PFSK-1 (cell line): ENCODE results near the gene TNS3.
A peak's percentile ranks its signal among the peaks of the same experiment; 100 is the strongest.

Source experiments
- FOXP2 ChIP-seq: optimal IDR thresholded peaks from 2 replicates; pipeline ENCODE3; 2011; ENCODE audit warnings: borderline replicate concordance, control low read depth, inconsistent platforms; ENCODE audit not compliant: insufficient read depth; ENCODE audit errors: extremely low read length, extremely low read depth
- POLR2AphosphoS5 ChIP-seq: IDR thresholded peaks from 2 replicates; pipeline ENCODE4 v1.6.1; 2012; ENCODE audit warnings: low read depth, mild to moderate bottlenecking, control low read depth, low read length, moderate library complexity
- SIN3A ChIP-seq: IDR thresholded peaks from 2 replicates; pipeline ENCODE4 v1.6.1; 2012; ENCODE audit warnings: mild to moderate bottlenecking, low read length, moderate library complexity, borderline replicate concordance; ENCODE audit not compliant: insufficient read depth
- TAF1 ChIP-seq: IDR thresholded peaks from 2 replicates; pipeline ENCODE4 v1.6.1; 2012; ENCODE audit warnings: low read length, control low read depth, borderline replicate concordance; ENCODE audit not compliant: insufficient read depth
- TF ChIP-seq, protein P1 (sequence below), 2 experiments: IDR thresholded peaks; 2 replicates each; pipeline versions ENCODE4 v1.6.1 to v1.8.0; 2011 to 2012; ENCODE audit warnings: low read depth in 2 of 2, low read length in 2 of 2, control low read depth in 1 of 2, inconsistent platforms in 1 of 2, mild to moderate bottlenecking in 1 of 2, moderate library complexity in 1 of 2; ENCODE audit not compliant: insufficient read depth in 1 of 2

TNS3 gene

DNA sequence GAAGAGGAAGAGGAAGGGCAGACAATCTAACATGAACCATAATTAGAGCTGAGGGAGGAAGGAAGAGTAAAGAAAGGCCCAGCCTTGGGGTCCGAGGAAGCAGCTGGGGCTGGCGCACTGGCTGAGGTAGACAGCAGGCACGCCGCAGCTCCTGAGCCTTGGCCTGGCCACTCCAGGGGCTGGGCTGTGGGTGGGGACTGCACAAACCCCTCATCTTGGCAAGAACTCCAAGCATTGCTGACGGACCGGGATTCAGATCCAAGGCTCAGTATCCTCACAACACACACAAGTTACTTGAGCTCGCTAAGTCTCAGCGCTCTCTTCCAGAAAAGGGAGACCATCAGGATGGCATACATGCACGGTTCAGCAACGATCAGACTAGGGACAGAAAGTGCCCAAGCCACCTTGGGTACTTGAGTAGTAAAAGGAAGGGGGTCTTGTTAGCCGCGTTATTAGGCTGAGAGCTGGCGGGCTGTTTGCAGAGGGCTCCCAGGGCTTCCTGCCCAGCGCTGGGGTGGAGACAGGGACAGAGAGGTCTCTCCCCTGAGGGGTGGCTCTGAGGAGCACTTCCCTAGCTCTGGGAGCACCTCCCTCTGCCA, 4.5 kb downstream of the TNS3 start:
- TF ChIP-seq FOXP2 = no peak
- no peak for TF ChIP-seq TAF1
- no peak for TF ChIP-seq SIN3A
- no peak for TF ChIP-seq POLR2AphosphoS5
- TF ChIP-seq, protein P1, sequence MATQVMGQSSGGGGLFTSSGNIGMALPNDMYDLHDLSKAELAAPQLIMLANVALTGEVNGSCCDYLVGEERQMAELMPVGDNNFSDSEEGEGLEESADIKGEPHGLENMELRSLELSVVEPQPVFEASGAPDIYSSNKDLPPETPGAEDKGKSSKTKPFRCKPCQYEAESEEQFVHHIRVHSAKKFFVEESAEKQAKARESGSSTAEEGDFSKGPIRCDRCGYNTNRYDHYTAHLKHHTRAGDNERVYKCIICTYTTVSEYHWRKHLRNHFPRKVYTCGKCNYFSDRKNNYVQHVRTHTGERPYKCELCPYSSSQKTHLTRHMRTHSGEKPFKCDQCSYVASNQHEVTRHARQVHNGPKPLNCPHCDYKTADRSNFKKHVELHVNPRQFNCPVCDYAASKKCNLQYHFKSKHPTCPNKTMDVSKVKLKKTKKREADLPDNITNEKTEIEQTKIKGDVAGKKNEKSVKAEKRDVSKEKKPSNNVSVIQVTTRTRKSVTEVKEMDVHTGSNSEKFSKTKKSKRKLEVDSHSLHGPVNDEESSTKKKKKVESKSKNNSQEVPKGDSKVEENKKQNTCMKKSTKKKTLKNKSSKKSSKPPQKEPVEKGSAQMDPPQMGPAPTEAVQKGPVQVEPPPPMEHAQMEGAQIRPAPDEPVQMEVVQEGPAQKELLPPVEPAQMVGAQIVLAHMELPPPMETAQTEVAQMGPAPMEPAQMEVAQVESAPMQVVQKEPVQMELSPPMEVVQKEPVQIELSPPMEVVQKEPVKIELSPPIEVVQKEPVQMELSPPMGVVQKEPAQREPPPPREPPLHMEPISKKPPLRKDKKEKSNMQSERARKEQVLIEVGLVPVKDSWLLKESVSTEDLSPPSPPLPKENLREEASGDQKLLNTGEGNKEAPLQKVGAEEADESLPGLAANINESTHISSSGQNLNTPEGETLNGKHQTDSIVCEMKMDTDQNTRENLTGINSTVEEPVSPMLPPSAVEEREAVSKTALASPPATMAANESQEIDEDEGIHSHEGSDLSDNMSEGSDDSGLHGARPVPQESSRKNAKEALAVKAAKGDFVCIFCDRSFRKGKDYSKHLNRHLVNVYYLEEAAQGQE (IDR thresholded peaks at IDR 0.05; ENCODE audit: insufficient read depth in 1 of 2, low read depth in 2 of 2, low read length in 2 of 2) = no peak

- no peak for TF ChIP-seq TAF1
- no peak for TF ChIP-seq SIN3A
- TF ChIP-seq POLR2AphosphoS5 = no peak
- no peak for TF ChIP-seq FOXP2
- TF ChIP-seq, protein P1 (IDR thresholded peaks at IDR 0.05; ENCODE audit: insufficient read depth in 1 of 2, low read depth in 2 of 2, low read length in 2 of 2) = no peak
Observed at GRCh38 chr7:47576866-47577306, 5.0 kb downstream of the TNS3 start.

DNA sequence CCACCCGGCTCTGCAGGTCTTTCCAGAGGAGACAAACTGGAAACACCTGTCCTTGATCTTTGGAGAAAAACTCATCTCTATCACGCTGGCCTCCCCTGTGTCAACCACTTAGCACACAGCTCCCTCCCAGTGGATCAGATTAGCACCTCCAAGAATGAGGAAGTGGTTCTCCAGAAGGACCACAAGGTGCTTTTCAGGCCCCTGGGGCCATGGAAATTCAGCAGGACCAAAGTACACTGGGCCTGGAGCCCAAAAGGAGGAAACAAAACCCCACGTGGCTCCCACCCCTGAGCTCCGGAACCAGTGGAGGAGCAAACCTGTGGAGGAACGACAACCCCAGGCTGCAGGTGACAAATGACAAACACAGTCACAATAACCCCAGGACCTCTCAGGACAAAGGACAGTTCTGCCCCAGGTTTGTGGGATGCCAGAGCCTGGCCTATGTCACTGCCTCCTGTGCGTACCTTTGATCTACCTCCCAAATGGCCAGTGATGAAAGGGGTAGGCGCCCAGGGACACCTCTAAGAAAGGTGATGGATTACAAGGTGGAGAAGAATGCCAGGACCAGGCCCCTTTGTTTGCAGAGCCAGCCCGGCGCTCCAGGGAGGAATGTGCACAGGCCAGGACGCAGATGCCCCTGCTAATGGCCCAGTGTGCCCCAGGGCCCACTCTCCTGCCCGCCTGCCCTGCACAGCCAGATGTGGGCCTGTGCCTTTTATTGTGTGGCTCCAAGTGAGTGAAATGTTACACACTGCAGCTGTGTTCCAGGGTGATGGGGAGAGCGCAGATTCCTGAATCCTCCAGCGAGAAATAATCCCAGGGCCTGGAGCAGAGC, 5.7 kb downstream of the TNS3 start:
- TF ChIP-seq FOXP2 = no peak
- TF ChIP-seq, protein P1 (IDR thresholded peaks at IDR 0.05; ENCODE audit: insufficient read depth in 1 of 2, low read depth in 2 of 2, low read length in 2 of 2) = peak in 1 of 2 experiments; percentile 55; a peak in 1 of 4 replicates

DNA sequence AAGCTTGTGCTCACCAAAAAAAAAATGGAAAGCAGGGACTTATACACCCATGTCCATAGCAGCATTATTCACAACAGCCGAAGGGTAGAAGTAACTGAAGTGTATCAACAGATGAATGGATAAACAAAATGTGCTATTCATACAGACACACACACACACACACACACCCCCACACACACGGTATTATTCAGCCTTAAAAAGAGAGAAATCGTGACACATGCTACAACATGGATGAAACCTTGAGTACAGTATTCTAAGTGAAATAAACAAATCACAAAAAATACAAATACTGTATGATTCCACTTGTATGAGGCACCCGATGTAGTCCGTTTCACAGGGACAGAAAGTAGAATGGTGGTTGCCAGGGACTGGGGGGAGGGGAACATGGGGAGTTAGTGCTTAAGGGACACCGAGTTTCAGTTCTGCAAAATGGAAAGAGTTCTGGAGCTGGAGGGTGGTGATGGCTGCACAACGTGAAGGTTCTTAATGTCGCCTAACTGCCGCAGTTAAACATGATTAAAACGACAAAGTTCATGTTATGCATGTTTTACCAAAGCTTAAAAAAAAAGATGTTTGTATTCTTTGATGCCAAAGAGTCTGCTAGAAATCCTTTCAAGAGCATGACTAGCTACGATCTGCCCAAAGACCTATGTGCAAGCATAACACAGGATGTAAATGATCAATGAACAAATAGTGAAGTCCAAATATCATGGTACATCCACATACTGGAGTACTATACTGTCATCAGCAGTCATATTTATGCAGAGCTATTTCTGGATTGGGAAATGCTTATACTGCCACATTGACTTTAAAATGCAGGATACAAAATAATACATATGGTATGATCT, 7.2 kb downstream of the TNS3 start:
- no peak for TF ChIP-seq TAF1
- TF ChIP-seq, protein P1 (IDR thresholded peaks at IDR 0.05; ENCODE audit: insufficient read depth in 1 of 2, low read depth in 2 of 2, low read length in 2 of 2) = no peak
- TF ChIP-seq FOXP2 = no peak
- TF ChIP-seq SIN3A = no peak
- TF ChIP-seq POLR2AphosphoS5 = no peak
